IPS-NIHi11 (cell line): Measurements from ENCODE around the gene TERT.
"Not testable (repeated sequence)": the region's sequence is repeated elsewhere in the genome, so short reads cannot be mapped to it uniquely, and the experiment has no call there.

Source experiments
- DNase-seq: peaks from one replicate; pipeline ENCODE4 v3.0.0; 2012; ENCODE audit warnings: mixed read lengths, low spot score

The TERT gene

GRCh38 chr5:1330847-1331831 lies 36.3 kb upstream of the TERT start:
- DNase-seq = no peak

- no peak for DNase-seq
Observed at GRCh38 chr5:1330146-1330846, 35.4 kb upstream of the TERT start.

- DNase-seq = no peak
Observed at GRCh38 chr5:1329111-1329579, 34.3 kb upstream of the TERT start.

GRCh38 chr5:1328237-1329110 lies 33.6 kb upstream of the TERT start:
- not testable (repeated sequence) for DNase-seq

GRCh38 chr5:1326901-1327756 lies 32.3 kb upstream of the TERT start:
- not testable (repeated sequence) for DNase-seq

GRCh38 chr5:1326532-1326875 lies 31.6 kb upstream of the TERT start:
- not testable (repeated sequence) for DNase-seq

- DNase-seq = no peak
Observed at GRCh38 chr5:1325870-1326531, 31.1 kb upstream of the TERT start.

- no peak for DNase-seq
Observed at GRCh38 chr5:1325191-1325741, 30.4 kb upstream of the TERT start.

- DNase-seq = no peak
Observed at GRCh38 chr5:1324719-1325190, 29.9 kb upstream of the TERT start.

- no peak for DNase-seq
Observed at GRCh38 chr5:1324301-1324700, 29.4 kb upstream of the TERT start.

GRCh38 chr5:1323803-1324173 lies 28.9 kb upstream of the TERT start:
- DNase-seq = no peak

- DNase-seq = no peak
Observed at GRCh38 chr5:1322955-1323802, 28.3 kb upstream of the TERT start.

- no peak for DNase-seq
Observed at GRCh38 chr5:1322036-1322900, 27.4 kb upstream of the TERT start.

- DNase-seq = no peak
Observed at GRCh38 chr5:1321576-1321975, 26.7 kb upstream of the TERT start.

GRCh38 chr5:1320436-1321344 lies 25.8 kb upstream of the TERT start:
- no peak for DNase-seq

- no peak for DNase-seq
Observed at GRCh38 chr5:1319436-1320256, 24.8 kb upstream of the TERT start.
